Peyer's patch (tissue), 4 donors: ENCODE measurements around the gene CNNM2. TPM values are rescaled to one million over a fixed set of nuclear protein-coding genes. Genes with fewer than 3 reads are reported as not detected.
"Not testable (repeated sequence)": the region's sequence is repeated elsewhere in the genome, so short reads cannot be mapped to it uniquely, and the experiment has no call there.

Experiments
- DNase-seq, 3 donors: peaks; one replicate each; pipeline ENCODE4 v3.0.0-alpha.2; 2017 to 2019
- H3K27ac ChIP-seq, 4 donors: fragments of 200-600 bp; sonication (generic); one replicate each; pipeline ENCODE4 v1.5.1; 2016 to 2019
- H3K27me3 ChIP-seq, 2 donors: fragments of 200-600 bp; sonication (generic); one replicate each; pipeline ENCODE4 v1.5.1; 2019
- H3K36me3 ChIP-seq, 3 donors: fragments of 200-600 bp; sonication (generic); one replicate each; pipeline ENCODE4 v1.5.1; 2016 to 2019
- H3K4me1 ChIP-seq, 4 donors: fragments of 200-600 bp; sonication (generic); one replicate each; pipeline ENCODE4 v1.5.1; 2016 to 2019
- H3K4me3 ChIP-seq, 4 donors: fragments of 200-600 bp; sonication (generic); 1 replicate in 3 of 4; 2 replicates in 1 of 4; pipeline ENCODE4 v1.5.1; 2016 to 2019; ENCODE audit warnings: mild to moderate bottlenecking in 1 of 4
- H3K9me3 ChIP-seq, 4 donors: fragments of 200-600 bp; sonication (generic); one replicate each; pipeline ENCODE4 v1.5.1; 2016 to 2019; ENCODE audit warnings: mild to moderate bottlenecking in 1 of 4
- CTCF ChIP-seq, 6 experiments: fragments of 450-650 bp in 4 of 6; fragments of 200-600 bp in 2 of 6; sonication (generic) in 1 of 6; IDR thresholded peaks; one replicate each; pipeline ENCODE4 v1.5.1; 2017 to 2019; ENCODE audit warnings: antibody characterized with exemption in 6 of 6, mild to moderate bottlenecking in 3 of 6, moderate library complexity in 1 of 6
- POLR2A ChIP-seq, 2 donors: fragments of 450-650 bp; IDR thresholded peaks; one replicate each; pipeline ENCODE4 v1.5.1; 2017; ENCODE audit warnings: antibody characterized with exemption in 2 of 2, mild to moderate bottlenecking in 2 of 2, moderate library complexity in 2 of 2
- total RNA-seq, 4 donors: library from RNA; depleted of rRNA; stranded (reverse); fragments of >200 nt; gene quantifications; one replicate each; pipeline ENCODE4 v1.1.0, GENCODE V29; 2016

Gene CNNM2
- total RNA-seq, 4 donors from 2014 or later, result 15.8 to 39.6 (median 19.2) TPM

- DNase-seq, result no peak
- Histone ChIP-seq H3K4me1 (peaks cover 0 to 21% (median 0%) of the 10 kb centered on the region in 4 donors), H3K27ac (no peak overlapping the region), H3K27me3 (no peaks in the 10 kb centered on the region), H3K36me3 (peaks cover 0 to 11% (median 0%) of the 10 kb centered on the region in 3 donors), H3K9me3 (no peaks in the 10 kb centered on the region), H3K4me3 (no peak overlapping the region)
- TF ChIP-seq CTCF (IDR thresholded peaks at IDR 0.05) (no peak), POLR2A (IDR thresholded peaks at IDR 0.05) (no peak)
These were observed 206.5 kb downstream of the CNNM2 start for GRCh38 chr10:103124420-103125096.

- Histone ChIP-seq H3K27me3 (no peaks in the 10 kb centered on the region), H3K4me3 (no peak overlapping the region), H3K27ac (no peak overlapping the region), H3K36me3 (peaks cover 0 to 11% (median 0%) of the 10 kb centered on the region in 3 donors), H3K4me1 (peaks cover 0 to 20% (median 0%) of the 10 kb centered on the region in 4 donors), H3K9me3 (no peaks in the 10 kb centered on the region)
- no peak for DNase-seq
- no peak for TF ChIP-seq CTCF (IDR thresholded peaks at IDR 0.05)
- TF ChIP-seq POLR2A (IDR thresholded peaks at IDR 0.05), result no peak
These were observed 207.5 kb downstream of the CNNM2 start for GRCh38 chr10:103125323-103126267.

- no peak overlapping the region for H3K27ac ChIP-seq
- no peaks in the 10 kb centered on the region for H3K9me3 ChIP-seq
- peaks cover 0 to 4% (median 0%) of the 10 kb centered on the region in 4 donors for H3K4me1 ChIP-seq
- no peak overlapping the region for H3K4me3 ChIP-seq
- TF ChIP-seq POLR2A (IDR thresholded peaks at IDR 0.05) (no peak), CTCF (IDR thresholded peaks at IDR 0.05) (no peak)
- no peaks in the 10 kb centered on the region for H3K27me3 ChIP-seq
- no peak for DNase-seq
- peaks cover 0 to 11% (median 0%) of the 10 kb centered on the region in 3 donors for H3K36me3 ChIP-seq
These were observed 209.1 kb downstream of the CNNM2 start for GRCh38 chr10:103127241-103127640.

GRCh38 chr10:103130180-103130579 lies 212.1 kb downstream of the CNNM2 start:
- H3K4me1 ChIP-seq, DNase-seq, H3K27me3 ChIP-seq, H3K9me3 ChIP-seq, H3K27ac ChIP-seq, H3K4me3 ChIP-seq: not testable (repeated sequence)
- peaks cover 0 to 36% (median 0%) of the 10 kb centered on the region in 3 donors for H3K36me3 ChIP-seq

GRCh38 chr10:103130910-103131309 lies 212.8 kb downstream of the CNNM2 start:
- H3K4me1 ChIP-seq, result no peaks in the 10 kb centered on the region
- no peak for TF ChIP-seq CTCF (IDR thresholded peaks at IDR 0.05)
- TF ChIP-seq POLR2A (IDR thresholded peaks at IDR 0.05), result no peak
- no peaks in the 10 kb centered on the region for H3K27me3 ChIP-seq
- DNase-seq, result no peak
- H3K4me3 ChIP-seq, result no peak overlapping the region
- no peaks in the 10 kb centered on the region for H3K9me3 ChIP-seq
- peaks cover 0 to 40% (median 0%) of the 10 kb centered on the region in 3 donors for H3K36me3 ChIP-seq
- no peak overlapping the region for H3K27ac ChIP-seq

- not testable (repeated sequence) for H3K4me3 ChIP-seq, H3K9me3 ChIP-seq, H3K4me1 ChIP-seq, H3K27me3 ChIP-seq, DNase-seq, H3K27ac ChIP-seq
- peaks cover 0 to 50% (median 0%) of the 10 kb centered on the region in 3 donors for H3K36me3 ChIP-seq
These were observed 217.1 kb downstream of the CNNM2 start for GRCh38 chr10:103135168-103135567.
